ENCODE measurements around the gene SLAIN1. TPM values are rescaled to one million over a fixed set of nuclear protein-coding genes. Genes with fewer than 3 reads are reported as not detected.

SLAIN1 gene
- polyA plus RNA-seq, 4 donors = 18.3 to 22.1 (median 20.4) TPM

Other genes starting within 250 kb of the SLAIN1 start
- gene SCEL, start 162.0 kb upstream of the SLAIN1 start, polyA plus RNA-seq (ENCODE audit: insufficient read length in 4 of 4) = not detected
- 10 to 100 TPM; 56.6 to 85.0 (median 72.9) TPM for gene EDNRB, start 221.1 kb downstream of the SLAIN1 start, polyA plus RNA-seq (ENCODE audit: insufficient read length in 4 of 4)